Effector memory CD8-positive, alpha-beta T cell (primary cell): Measurements from ENCODE around the gene FAM90A1.
A peak's percentile ranks its signal among the peaks of the same experiment; 100 is the strongest.
"Not testable (repeated sequence)": the region's sequence is repeated elsewhere in the genome, so short reads cannot be mapped to it uniquely, and the experiment has no call there.

Source experiments
- ATAC-seq: fragments of 150-1000 bp; cut with Tn5 transposase; replicated peaks from 2 replicates; pipeline ENCODE4 v1.10.0; 2021; ENCODE audit warnings: mild to moderate bottlenecking, moderate library complexity
- DNase-seq, 3 experiments: peaks; one replicate each; pipeline ENCODE4 v3.0.0; 2021
- H3K27ac Mint-ChIP-seq, 2 donors: one replicate each; pipeline ENCODE4 v1.8.0; 2022; ENCODE audit warnings: mild to moderate bottlenecking in 2 of 2, mixed read lengths in 2 of 2, moderate library complexity in 2 of 2
- H3K27me3 Mint-ChIP-seq, 2 donors: one replicate each; pipeline ENCODE4 v1.8.0; 2022; ENCODE audit warnings: mixed read lengths in 2 of 2
- H3K36me3 Mint-ChIP-seq: one replicate; pipeline ENCODE4 v1.8.0; 2022; ENCODE audit warnings: mild to moderate bottlenecking, moderate library complexity, mixed read lengths; ENCODE audit not compliant: insufficient read depth
- H3K4me1 Mint-ChIP-seq, 2 donors: one replicate each; pipeline ENCODE4 v1.8.0; 2022; ENCODE audit warnings: low read depth in 2 of 2, mixed read lengths in 2 of 2
- H3K4me3 Mint-ChIP-seq, 2 donors: one replicate each; pipeline ENCODE4 v1.8.0; 2022; ENCODE audit warnings: mild to moderate bottlenecking in 2 of 2, mixed read lengths in 2 of 2, moderate library complexity in 2 of 2
- H3K9me3 Mint-ChIP-seq, 2 donors: one replicate each; pipeline ENCODE4 v1.8.0; 2022; ENCODE audit warnings: mixed read lengths in 2 of 2

Gene FAM90A1

GRCh38 chr12:8227732-8228077 is 287 bp upstream of the FAM90A1 start:
- Mint-ChIP-seq H3K4me1 (peaks cover 6 to 14% of the 10 kb centered on the region in 2 donors), H3K27ac (peak overlapping the region in 1 of 2 donors; percentile 28), H3K4me3 (peak overlapping the region; percentile 65 to 71), H3K27me3 (peaks cover 23 to 55% of the 10 kb centered on the region in 2 donors)
- not testable (repeated sequence) for H3K36me3 Mint-ChIP-seq, H3K9me3 Mint-ChIP-seq, DNase-seq, ATAC-seq

- H3K9me3 Mint-ChIP-seq: no peaks in the 10 kb centered on the region
- H3K27ac Mint-ChIP-seq: no peak overlapping the region
- DNase-seq (no peak), ATAC-seq (no peak)
- H3K36me3 Mint-ChIP-seq: no peaks in the 10 kb centered on the region
- peaks cover 0 to 7% of the 10 kb centered on the region in 2 donors for H3K4me1 Mint-ChIP-seq
- H3K4me3 Mint-ChIP-seq: no peak overlapping the region
- H3K27me3 Mint-ChIP-seq: peaks cover 26 to 61% of the 10 kb centered on the region in 2 donors
These were observed 1.1 kb downstream of the FAM90A1 start for GRCh38 chr12:8226355-8226754.

DNA sequence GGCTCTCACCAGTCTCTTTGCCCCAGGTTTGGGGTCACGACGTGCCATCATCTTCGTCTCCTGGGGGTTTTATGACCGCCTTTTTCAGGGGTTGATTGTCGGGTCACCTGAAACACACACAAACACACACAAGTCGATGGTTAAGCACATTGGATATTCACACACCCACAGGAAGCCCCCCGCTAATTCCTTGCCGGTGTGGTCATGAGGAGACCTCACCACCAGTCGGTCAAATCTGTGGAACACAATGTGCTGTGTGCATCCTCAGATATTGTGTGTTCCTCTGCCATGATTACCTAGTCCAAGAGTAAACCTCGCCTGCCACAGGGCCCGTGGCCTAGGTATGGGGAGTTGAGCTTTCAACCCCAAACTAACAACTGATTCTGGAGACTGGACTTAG is 2.6 kb downstream of the FAM90A1 start:
- H3K4me3 Mint-ChIP-seq, H3K4me1 Mint-ChIP-seq, ATAC-seq, H3K27ac Mint-ChIP-seq, H3K36me3 Mint-ChIP-seq, H3K9me3 Mint-ChIP-seq, DNase-seq: not testable (repeated sequence)
- peaks cover 34 to 58% of the 10 kb centered on the region in 2 donors for H3K27me3 Mint-ChIP-seq

GRCh38 chr12:8223646-8224045 is 3.8 kb downstream of the FAM90A1 start:
- DNase-seq, H3K36me3 Mint-ChIP-seq, H3K27ac Mint-ChIP-seq, H3K4me3 Mint-ChIP-seq, H3K4me1 Mint-ChIP-seq, ATAC-seq, H3K9me3 Mint-ChIP-seq: not testable (repeated sequence)
- peaks cover 39 to 69% of the 10 kb centered on the region in 2 donors for H3K27me3 Mint-ChIP-seq

DNA sequence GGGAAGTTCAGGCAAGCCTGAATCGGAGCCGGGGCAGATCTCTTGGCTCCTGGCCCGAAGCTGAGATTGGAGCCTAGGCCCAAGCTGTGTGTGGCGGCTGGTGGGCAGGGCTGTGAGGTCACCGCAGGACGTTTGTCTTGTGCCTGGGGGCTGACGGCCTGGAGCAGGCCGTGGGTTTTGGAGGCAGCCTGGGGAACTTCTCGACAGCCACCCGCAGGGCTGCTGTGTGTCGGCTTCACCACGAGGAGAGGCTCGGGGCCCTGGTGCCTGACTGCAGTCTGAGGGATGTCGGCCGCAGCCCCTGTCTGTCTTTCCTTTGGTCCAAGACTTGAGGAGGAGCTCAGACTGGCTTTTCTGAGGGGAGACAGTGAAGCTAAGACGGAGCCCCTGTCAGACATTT is 5.1 kb downstream of the FAM90A1 start:
- H3K27me3 Mint-ChIP-seq: peaks cover 34 to 59% of the 10 kb centered on the region in 2 donors
- not testable (repeated sequence) for H3K4me3 Mint-ChIP-seq, H3K9me3 Mint-ChIP-seq, H3K27ac Mint-ChIP-seq, ATAC-seq, H3K36me3 Mint-ChIP-seq, H3K4me1 Mint-ChIP-seq, DNase-seq

DNA sequence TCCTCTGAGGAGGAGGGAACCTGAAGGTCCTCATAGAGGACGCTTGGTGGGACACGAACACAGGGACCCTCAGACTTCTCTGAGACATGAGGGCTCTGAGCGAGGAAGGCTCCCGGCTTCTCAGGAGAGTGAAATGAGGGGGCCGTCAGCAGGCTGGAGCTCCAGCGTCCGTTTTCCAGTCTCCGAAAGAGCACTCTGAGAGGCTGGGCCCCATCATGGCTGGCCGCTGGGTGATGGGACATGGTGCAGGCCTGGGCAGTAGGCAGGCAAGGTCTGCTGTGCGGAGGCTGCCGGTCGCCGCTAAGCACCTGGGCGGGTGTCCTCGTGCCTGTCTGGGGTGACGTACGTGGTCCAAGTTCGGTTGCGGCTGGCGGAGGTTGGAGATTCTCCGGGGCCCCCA is 5.6 kb downstream of the FAM90A1 start:
- H3K9me3 Mint-ChIP-seq, H3K4me1 Mint-ChIP-seq, H3K27ac Mint-ChIP-seq, ATAC-seq, H3K36me3 Mint-ChIP-seq, H3K4me3 Mint-ChIP-seq, DNase-seq: not testable (repeated sequence)
- H3K27me3 Mint-ChIP-seq: peaks cover 30 to 54% of the 10 kb centered on the region in 2 donors

DNA sequence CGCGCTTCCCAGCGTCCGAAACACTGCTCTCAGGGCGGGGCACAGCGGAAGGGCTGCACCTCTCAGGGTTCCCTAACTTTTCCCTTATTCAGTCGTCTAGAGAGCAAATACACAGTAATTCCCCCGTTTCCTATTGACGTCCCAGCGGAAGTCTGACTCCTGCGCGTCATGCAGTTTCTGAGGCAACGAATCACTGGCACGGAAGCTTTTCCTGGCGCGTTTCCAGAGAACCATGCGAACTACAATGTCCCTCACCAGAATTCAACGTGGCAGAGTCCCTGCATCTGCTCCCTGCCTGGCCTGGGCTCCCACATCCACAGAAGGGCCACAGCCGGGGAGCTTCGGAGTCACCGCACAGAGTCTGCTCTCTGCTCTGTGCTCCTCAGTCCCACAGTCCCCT is 6.0 kb downstream of the FAM90A1 start:
- not testable (repeated sequence) for H3K9me3 Mint-ChIP-seq, H3K4me1 Mint-ChIP-seq, ATAC-seq, DNase-seq, H3K27ac Mint-ChIP-seq, H3K4me3 Mint-ChIP-seq, H3K36me3 Mint-ChIP-seq
- peaks cover 28 to 53% of the 10 kb centered on the region in 2 donors for H3K27me3 Mint-ChIP-seq

DNA sequence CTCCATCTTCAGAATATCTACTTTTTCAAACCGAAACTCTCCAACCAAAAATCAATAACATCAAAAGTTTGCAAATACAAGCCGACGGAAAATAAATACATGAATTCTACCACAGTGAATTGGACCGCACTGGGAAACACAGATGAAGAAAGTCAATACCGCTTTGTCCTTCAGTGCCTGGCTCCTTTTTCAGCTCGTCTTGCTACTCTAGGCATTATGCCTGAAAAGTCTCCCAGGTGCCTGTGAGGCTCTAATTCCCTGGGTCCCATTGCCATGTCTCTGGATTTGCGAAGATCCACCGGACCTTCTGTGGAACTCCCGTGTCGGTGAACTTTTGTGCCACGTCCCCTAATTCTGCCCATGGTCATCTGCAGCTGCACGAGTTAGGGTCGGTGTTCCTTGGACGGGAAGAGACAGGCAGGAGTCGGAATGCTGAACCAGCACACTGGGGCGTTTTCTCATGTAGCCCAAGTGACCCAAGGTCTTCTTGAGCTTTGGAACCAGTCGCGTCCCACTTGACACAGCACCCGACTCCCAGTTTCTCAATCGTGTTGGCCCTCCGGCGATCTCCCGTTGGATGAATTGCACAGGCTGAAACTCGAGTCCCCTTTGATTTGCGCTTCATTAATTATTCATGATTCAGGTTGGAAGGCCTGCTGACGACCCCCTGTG is 8.6 kb downstream of the FAM90A1 start:
- H3K9me3 Mint-ChIP-seq, H3K4me1 Mint-ChIP-seq, H3K4me3 Mint-ChIP-seq: not testable (repeated sequence)

GRCh38 chr12:8197685-8198308 is 29.6 kb downstream of the FAM90A1 start:
- H3K27ac Mint-ChIP-seq, H3K4me1 Mint-ChIP-seq, H3K9me3 Mint-ChIP-seq: not testable (repeated sequence)

More for the DNA sequence above, 8.6 kb downstream of the FAM90A1 start:
- not testable (repeated sequence) for H3K36me3 Mint-ChIP-seq, DNase-seq, H3K27ac Mint-ChIP-seq, ATAC-seq
- peaks cover 40 to 51% of the 10 kb centered on the region in 2 donors for H3K27me3 Mint-ChIP-seq

GRCh38 chr12:8188088-8188487 is 39.3 kb downstream of the FAM90A1 start:
- H3K27me3 Mint-ChIP-seq, H3K27ac Mint-ChIP-seq, ATAC-seq: not testable (repeated sequence)

More at GRCh38 chr12:8197685-8198308, 29.6 kb downstream of the FAM90A1 start:
- H3K27me3 Mint-ChIP-seq, H3K4me3 Mint-ChIP-seq, H3K36me3 Mint-ChIP-seq, ATAC-seq, DNase-seq: not testable (repeated sequence)

GRCh38 chr12:8184206-8184605 is 43.2 kb downstream of the FAM90A1 start:
- H3K27ac Mint-ChIP-seq, H3K27me3 Mint-ChIP-seq, DNase-seq, H3K36me3 Mint-ChIP-seq, ATAC-seq, H3K9me3 Mint-ChIP-seq, H3K4me3 Mint-ChIP-seq: not testable (repeated sequence)
- peaks cover 5 to 16% of the 10 kb centered on the region in 2 donors for H3K4me1 Mint-ChIP-seq

More at GRCh38 chr12:8188088-8188487, 39.3 kb downstream of the FAM90A1 start:
- not testable (repeated sequence) for H3K9me3 Mint-ChIP-seq, DNase-seq, H3K36me3 Mint-ChIP-seq, H3K4me1 Mint-ChIP-seq, H3K4me3 Mint-ChIP-seq

DNA sequence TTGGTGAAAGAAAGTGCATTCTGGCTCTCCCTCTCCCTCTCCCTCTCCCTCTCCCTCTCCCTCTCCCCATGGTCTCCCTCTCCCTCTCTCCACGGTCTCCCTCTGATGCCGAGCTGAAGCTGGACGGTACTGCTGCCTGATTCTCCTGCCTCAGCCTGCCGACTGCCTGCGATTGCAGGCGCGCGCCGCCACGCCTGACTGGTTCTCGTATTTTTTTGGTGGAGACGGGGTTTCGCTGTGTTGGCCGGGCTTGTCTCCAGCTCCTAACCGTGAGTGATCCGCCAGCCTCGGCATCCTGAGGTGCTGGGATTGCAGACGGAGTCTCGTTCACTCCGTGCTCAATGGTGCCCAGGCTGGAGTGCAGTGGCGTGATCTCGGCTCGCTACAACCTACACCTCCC is 44.1 kb downstream of the FAM90A1 start:
- H3K4me1 Mint-ChIP-seq: peaks cover 5 to 16% of the 10 kb centered on the region in 2 donors
- not testable (repeated sequence) for H3K4me3 Mint-ChIP-seq, H3K36me3 Mint-ChIP-seq, DNase-seq, ATAC-seq, H3K9me3 Mint-ChIP-seq, H3K27ac Mint-ChIP-seq, H3K27me3 Mint-ChIP-seq

GRCh38 chr12:8182923-8183322 is 44.5 kb downstream of the FAM90A1 start:
- H3K27me3 Mint-ChIP-seq, ATAC-seq, H3K9me3 Mint-ChIP-seq, DNase-seq, H3K27ac Mint-ChIP-seq, H3K4me3 Mint-ChIP-seq, H3K36me3 Mint-ChIP-seq: not testable (repeated sequence)
- H3K4me1 Mint-ChIP-seq: peaks cover 5 to 16% of the 10 kb centered on the region in 2 donors

GRCh38 chr12:8181271-8181670 is 46.1 kb downstream of the FAM90A1 start:
- Mint-ChIP-seq H3K4me3 (peak overlapping the region; percentile 67 to 84), H3K4me1 (peaks cover 5 to 16% of the 10 kb centered on the region in 2 donors), H3K27ac (peak overlapping the region; percentile 75 to 88)
- not testable (repeated sequence) for ATAC-seq, H3K36me3 Mint-ChIP-seq, H3K27me3 Mint-ChIP-seq, DNase-seq, H3K9me3 Mint-ChIP-seq
